ENCODE data around the gene ZNF189.
"Not testable (repeated sequence)": the region's sequence is repeated elsewhere in the genome, so short reads cannot be mapped to it uniquely, and the experiment has no call there.

The ZNF189 gene

GRCh38 chr9:101380295-101380694, 18.4 kb upstream of the ZNF189 start:
- DNase-seq (ENCODE audit: low spot score): no peak

GRCh38 chr9:101381118-101381517, 17.5 kb upstream of the ZNF189 start:
- no peak for DNase-seq (ENCODE audit: low spot score)

- DNase-seq (ENCODE audit: low spot score): no peak
Measured at GRCh38 chr9:101381833-101382342, 16.8 kb upstream of the ZNF189 start.

- DNase-seq (ENCODE audit: low spot score): no peak
Measured at GRCh38 chr9:101383361-101383760, 15.3 kb upstream of the ZNF189 start.

GRCh38 chr9:101384873-101385536, 13.6 kb upstream of the ZNF189 start, which contains the start of gene BAAT:
Gene BAAT, minus strand, starts transcription at chr9:101385006. Its CDS starts 13,602 bp downstream, at chr9:101371404.
- DNase-seq (ENCODE audit: low spot score): not testable (repeated sequence)

- peak; percentile 6 for DNase-seq (ENCODE audit: low spot score)
Measured at GRCh38 chr9:101387871-101388506, 10.7 kb upstream of the ZNF189 start.

- no peak for DNase-seq (ENCODE audit: low spot score)
Measured at GRCh38 chr9:101388507-101388993, 10.1 kb upstream of the ZNF189 start.

- DNase-seq (ENCODE audit: low spot score): no peak
Measured at GRCh38 chr9:101393135-101393534, 5.5 kb upstream of the ZNF189 start.

- no peak for DNase-seq (ENCODE audit: low spot score)
Measured at GRCh38 chr9:101394687-101395086, 4.0 kb upstream of the ZNF189 start.

- no peak for DNase-seq (ENCODE audit: low spot score)
Measured at GRCh38 chr9:101397746-101398067, 944 bp upstream of the ZNF189 start.

- DNase-seq (ENCODE audit: low spot score): no peak
Measured at GRCh38 chr9:101398930-101399642, 435 bp downstream of the ZNF189 start.

GRCh38 chr9:101399643-101399970, 956 bp downstream of the ZNF189 start:
- DNase-seq (ENCODE audit: low spot score): no peak

GRCh38 chr9:101400120-101400519, 1.5 kb downstream of the ZNF189 start:
- DNase-seq (ENCODE audit: low spot score): no peak

- no peak for DNase-seq (ENCODE audit: low spot score)
Measured at GRCh38 chr9:101403516-101404285, 5.0 kb downstream of the ZNF189 start.

GRCh38 chr9:101408374-101409078, 9.9 kb downstream of the ZNF189 start:
- no peak for DNase-seq (ENCODE audit: low spot score)

- DNase-seq (ENCODE audit: low spot score): no peak
Measured at GRCh38 chr9:101409079-101409477, 10.4 kb downstream of the ZNF189 start.

- DNase-seq (ENCODE audit: low spot score): no peak
Measured at GRCh38 chr9:101414839-101415238, 16.2 kb downstream of the ZNF189 start.

- no peak for DNase-seq (ENCODE audit: low spot score)
Measured at GRCh38 chr9:101415578-101415977, 16.9 kb downstream of the ZNF189 start.

GRCh38 chr9:101417389-101417788, 18.7 kb downstream of the ZNF189 start:
- no peak for DNase-seq (ENCODE audit: low spot score)

GRCh38 chr9:101417977-101418376, 19.3 kb downstream of the ZNF189 start:
- no peak for DNase-seq (ENCODE audit: low spot score)
